Stimulated activated naive CD8-positive, alpha-beta T cell treated with anti-CD3 and anti-CD28 coated beads, Interleukin-15, Interleukin-2, amounts not matched to agents 100 ng/mL and 50 ng/mL, for 24 hours (primary cell): Measurements from ENCODE around the gene DYNC1H1.

Experiments
- H3K27ac Mint-ChIP-seq: one replicate; pipeline ENCODE4 v1.8.0; 2021; ENCODE audit warnings: mild to moderate bottlenecking, mixed read lengths
- H3K27me3 Mint-ChIP-seq: one replicate; pipeline ENCODE4 v1.8.0; 2021; ENCODE audit warnings: mixed read lengths
- H3K36me3 Mint-ChIP-seq: one replicate; pipeline ENCODE4 v1.8.0; 2021; ENCODE audit warnings: low read depth, mixed read lengths
- H3K4me1 Mint-ChIP-seq: one replicate; pipeline ENCODE4 v1.8.0; 2021; ENCODE audit warnings: low read depth, mixed read lengths
- H3K4me3 Mint-ChIP-seq: one replicate; pipeline ENCODE4 v1.8.0; 2021; ENCODE audit warnings: mild to moderate bottlenecking, mixed read lengths
- H3K9me3 Mint-ChIP-seq: one replicate; pipeline ENCODE4 v1.8.0; 2021; ENCODE audit warnings: mixed read lengths

Gene DYNC1H1

DNA sequence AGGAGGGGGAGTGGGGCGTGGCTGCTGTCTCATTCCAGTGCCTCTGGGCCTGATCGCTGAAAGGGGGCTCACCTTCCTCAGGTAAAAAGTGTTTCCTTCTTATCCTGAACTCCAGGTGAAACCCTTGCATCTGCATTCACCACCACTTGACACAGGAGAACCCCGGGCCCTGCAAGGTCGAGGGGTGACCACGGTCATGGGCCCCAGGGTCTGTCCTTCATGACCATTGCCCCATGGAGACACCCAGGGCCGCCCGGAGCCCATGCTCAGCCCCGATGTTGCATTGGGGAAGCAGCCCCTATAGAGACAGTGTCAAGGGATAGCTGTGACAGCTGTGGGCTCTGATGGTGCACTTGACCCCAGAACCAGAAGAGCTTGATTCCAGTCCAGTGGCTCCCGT lies 34.4 kb upstream of the DYNC1H1 start:
- Mint-ChIP-seq H3K4me1 (peaks cover 6% of the 10 kb centered on the region), H3K27ac (no peak overlapping the region), H3K9me3 (no peaks in the 10 kb centered on the region), H3K4me3 (no peak overlapping the region), H3K27me3 (no peaks in the 10 kb centered on the region), H3K36me3 (peaks cover 8% of the 10 kb centered on the region)

DNA sequence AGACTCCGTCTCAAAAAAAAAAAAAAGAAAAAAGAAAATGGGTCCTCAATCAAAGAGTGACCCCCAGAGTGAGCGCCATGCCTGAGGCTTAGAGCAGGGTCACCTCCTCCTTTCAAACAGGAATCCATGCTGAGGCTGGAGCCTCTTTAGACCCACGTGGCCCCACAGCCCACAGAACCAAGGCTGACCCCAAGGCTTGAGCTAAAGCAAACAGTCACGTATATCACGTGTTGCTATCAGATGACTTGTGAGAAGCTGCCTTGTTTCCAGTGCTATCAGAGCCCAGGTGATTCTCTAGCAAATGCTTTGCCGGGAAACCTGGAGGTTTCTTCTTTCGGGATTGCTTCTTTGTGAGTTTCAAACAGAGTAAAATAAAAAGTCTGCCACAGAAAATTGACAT lies 31.7 kb upstream of the DYNC1H1 start:
- Mint-ChIP-seq H3K9me3 (no peaks in the 10 kb centered on the region), H3K4me1 (peaks cover 6% of the 10 kb centered on the region), H3K27ac (no peak overlapping the region), H3K27me3 (no peaks in the 10 kb centered on the region), H3K4me3 (no peak overlapping the region), H3K36me3 (peaks cover 8% of the 10 kb centered on the region)

DNA sequence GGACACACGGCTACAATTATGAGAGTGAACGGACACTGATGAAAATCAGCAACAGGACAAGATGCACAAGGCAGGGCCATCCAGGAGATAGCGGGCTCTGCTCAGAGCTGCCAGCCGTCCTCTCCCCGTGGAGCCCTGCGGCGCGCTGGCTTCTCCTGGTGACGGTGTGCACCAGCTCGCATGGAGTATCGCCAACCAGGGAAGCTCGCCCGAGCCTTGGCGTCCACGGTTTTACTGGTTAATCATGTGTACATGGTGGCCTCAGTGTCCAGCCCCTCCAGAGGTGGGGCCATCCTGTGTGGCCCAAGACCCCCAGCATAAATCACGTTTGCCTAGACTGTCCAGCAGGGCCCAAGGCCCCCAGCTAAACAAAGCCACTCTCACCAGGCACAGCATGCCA lies 31.2 kb upstream of the DYNC1H1 start:
- H3K27ac Mint-ChIP-seq: no peak overlapping the region
- H3K4me1 Mint-ChIP-seq: peaks cover 3% of the 10 kb centered on the region
- H3K27me3 Mint-ChIP-seq: no peaks in the 10 kb centered on the region
- H3K36me3 Mint-ChIP-seq: peaks cover 6% of the 10 kb centered on the region
- no peak overlapping the region for H3K4me3 Mint-ChIP-seq
- H3K9me3 Mint-ChIP-seq: no peaks in the 10 kb centered on the region

DNA sequence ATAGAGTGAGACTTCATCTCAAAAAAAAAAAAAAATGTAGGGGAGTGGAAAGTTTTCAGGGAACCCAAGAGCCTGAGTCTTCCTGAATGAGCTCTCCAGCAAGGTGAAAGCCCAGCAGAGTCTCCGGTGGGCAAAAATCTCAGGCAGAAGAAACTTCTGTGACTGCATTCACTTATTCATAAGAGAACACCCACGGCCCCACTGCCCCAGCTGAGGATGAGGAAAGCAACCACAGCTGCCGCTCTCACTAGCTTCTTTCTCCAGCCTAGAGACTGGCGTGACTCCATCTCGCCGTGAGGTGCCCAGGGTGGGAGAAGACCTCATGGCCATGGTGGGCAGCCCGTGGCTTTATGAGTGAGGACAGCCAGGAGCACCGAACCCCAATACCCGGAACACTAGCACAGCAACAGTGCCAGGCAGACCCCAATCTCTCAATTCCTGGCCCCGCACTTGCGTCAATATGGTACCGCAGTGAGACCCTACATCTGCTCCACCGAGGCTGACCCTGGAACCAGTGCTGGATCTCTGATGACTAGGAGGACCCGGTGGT lies 29.7 kb upstream of the DYNC1H1 start:
- Mint-ChIP-seq H3K9me3 (no peaks in the 10 kb centered on the region), H3K4me3 (no peak overlapping the region)

DNA sequence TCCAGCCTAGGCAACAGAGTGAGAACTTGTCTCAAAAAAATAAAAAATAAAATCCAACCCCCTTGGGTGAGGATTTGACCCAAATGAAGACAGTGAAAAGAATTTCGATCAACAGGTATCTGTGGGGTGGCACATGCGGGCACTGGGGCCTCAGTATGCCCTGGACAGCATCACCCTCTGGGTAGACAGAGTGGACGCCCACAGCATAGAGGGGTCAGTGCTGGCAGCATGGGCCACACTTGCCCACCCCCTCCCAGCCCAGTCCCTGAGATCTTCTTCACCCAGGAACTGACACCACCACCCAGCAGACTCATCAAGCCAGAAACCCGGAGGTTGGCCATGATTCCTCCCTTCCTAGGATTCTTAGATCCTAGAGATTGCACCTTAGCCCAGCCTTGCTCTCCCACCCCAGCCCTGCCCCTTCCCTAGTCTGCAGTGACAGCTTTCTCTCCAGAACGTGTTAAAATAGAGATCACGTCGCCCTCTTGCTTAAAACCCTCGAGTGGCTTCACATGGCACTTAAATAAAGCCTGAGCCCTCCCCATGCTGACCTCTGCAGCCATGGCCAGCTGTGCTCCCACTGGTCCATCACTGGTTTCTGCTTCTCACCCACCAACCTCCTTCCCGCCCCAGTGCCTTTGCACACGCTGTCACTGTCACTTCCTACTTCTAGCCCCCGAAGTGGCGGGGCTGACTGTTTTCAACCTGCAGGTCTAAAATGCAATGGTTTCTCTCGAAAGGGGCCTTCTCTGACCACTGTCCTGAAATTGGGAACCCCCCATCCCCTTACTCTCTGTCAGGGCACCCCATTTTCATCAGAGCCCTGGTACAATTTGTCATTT lies 26.2 kb upstream of the DYNC1H1 start:
- Mint-ChIP-seq H3K27ac (no peak overlapping the region), H3K36me3 (no peaks in the 10 kb centered on the region), H3K27me3 (peaks cover 25% of the 10 kb centered on the region), H3K4me3 (no peak overlapping the region), H3K4me1 (no peaks in the 10 kb centered on the region), H3K9me3 (no peaks in the 10 kb centered on the region)

More for the DNA sequence above, 29.7 kb upstream of the DYNC1H1 start:
- Mint-ChIP-seq H3K4me1 (no peaks in the 10 kb centered on the region), H3K27ac (no peak overlapping the region), H3K27me3 (peaks cover 6% of the 10 kb centered on the region), H3K36me3 (no peaks in the 10 kb centered on the region)

DNA sequence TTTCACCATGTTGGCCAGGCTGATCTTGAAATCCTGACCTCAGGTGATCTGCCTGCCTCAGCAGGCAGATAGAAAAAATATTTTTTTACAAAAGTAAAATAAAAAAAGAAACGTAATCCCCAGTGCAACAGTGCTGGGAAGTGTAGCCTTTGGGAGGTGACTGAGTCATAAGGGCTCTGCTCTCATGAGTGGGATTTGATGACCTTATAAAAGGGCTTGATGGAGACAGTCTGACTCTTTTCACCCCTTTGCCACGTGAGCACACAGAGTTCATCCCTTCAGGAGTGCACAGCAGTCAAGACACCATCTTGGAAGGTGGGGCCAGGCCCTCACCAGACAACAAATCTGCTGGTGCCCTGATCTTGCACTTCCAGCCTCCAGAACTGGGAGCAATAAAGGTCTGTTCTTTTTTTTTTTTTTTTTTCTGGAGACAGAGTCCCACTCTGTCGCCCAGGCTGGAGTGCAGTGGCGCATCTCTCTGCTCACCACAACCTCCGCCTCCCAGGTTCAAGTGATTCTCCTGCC lies 24.7 kb upstream of the DYNC1H1 start:
- H3K36me3 Mint-ChIP-seq: no peaks in the 10 kb centered on the region
- no peak overlapping the region for H3K27ac Mint-ChIP-seq
- no peak overlapping the region for H3K4me3 Mint-ChIP-seq
- H3K27me3 Mint-ChIP-seq: peaks cover 36% of the 10 kb centered on the region
- no peaks in the 10 kb centered on the region for H3K4me1 Mint-ChIP-seq
- no peaks in the 10 kb centered on the region for H3K9me3 Mint-ChIP-seq

DNA sequence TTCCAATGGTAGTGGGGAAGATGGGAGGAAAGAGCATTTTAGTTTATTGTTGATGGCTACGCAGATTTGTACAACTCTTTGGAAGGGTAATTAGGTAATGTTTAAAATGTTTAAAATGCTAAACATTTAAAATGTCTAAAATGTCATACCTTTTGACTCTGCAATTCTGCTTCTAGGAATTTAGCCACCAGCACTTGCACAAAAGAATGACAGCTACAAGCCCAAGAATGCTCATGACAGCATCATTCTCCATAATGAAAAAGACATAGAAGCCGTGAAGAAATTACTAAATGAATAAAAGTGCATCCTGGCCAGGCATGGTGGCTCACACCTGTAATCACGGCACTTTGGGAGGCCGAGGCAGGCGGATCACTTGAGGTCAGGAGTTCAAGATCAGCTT lies 19.9 kb upstream of the DYNC1H1 start:
- H3K4me3 Mint-ChIP-seq: no peak overlapping the region
- no peak overlapping the region for H3K27ac Mint-ChIP-seq
- H3K9me3 Mint-ChIP-seq: no peaks in the 10 kb centered on the region
- peaks cover 46% of the 10 kb centered on the region for H3K27me3 Mint-ChIP-seq
- no peaks in the 10 kb centered on the region for H3K36me3 Mint-ChIP-seq
- H3K4me1 Mint-ChIP-seq: peaks cover 17% of the 10 kb centered on the region

DNA sequence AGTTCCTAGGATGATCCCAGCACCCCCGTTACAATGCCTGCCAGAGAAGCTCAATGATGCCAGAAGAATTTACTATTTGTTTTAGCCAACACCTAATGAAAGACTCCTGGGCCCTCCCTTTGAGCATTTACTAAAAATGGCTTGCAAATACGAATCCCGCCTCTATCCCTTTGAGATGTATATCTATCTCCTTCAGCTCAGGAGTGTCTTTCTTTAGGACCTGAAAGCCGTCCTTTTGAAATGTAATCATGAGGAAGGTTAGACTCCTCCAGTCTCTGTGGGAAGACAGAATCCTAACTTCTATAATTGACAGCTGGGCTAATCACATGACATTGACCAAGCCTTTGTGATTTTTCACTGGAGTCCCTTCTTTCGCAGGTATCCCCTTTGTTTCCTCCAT lies 19.2 kb upstream of the DYNC1H1 start:
- Mint-ChIP-seq H3K4me1 (peaks cover 18% of the 10 kb centered on the region), H3K4me3 (no peak overlapping the region), H3K27ac (peak overlapping the region; percentile 31), H3K9me3 (no peaks in the 10 kb centered on the region), H3K36me3 (no peaks in the 10 kb centered on the region), H3K27me3 (peaks cover 45% of the 10 kb centered on the region)

DNA sequence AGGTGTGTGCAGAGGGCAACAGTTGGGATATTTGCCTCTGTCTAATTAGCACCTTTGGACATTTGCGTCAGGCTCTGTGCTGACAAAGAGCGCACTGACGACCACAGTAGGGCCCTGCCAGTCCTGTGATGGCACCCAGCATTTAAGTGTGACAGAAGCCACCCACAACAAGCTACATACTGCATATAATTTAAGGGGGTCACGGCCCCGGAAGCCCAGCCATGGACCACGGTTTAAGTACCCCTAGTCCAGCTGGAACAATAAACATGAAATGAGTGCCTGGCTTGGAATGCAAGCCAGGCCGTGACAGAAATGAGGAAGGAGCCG lies 16.8 kb upstream of the DYNC1H1 start:
- no peaks in the 10 kb centered on the region for H3K9me3 Mint-ChIP-seq
- peaks cover 18% of the 10 kb centered on the region for H3K4me1 Mint-ChIP-seq
- peak overlapping the region; percentile 91 for H3K27ac Mint-ChIP-seq
- peak overlapping the region; percentile 90 for H3K4me3 Mint-ChIP-seq
- H3K36me3 Mint-ChIP-seq: no peaks in the 10 kb centered on the region
- peaks cover 30% of the 10 kb centered on the region for H3K27me3 Mint-ChIP-seq

DNA sequence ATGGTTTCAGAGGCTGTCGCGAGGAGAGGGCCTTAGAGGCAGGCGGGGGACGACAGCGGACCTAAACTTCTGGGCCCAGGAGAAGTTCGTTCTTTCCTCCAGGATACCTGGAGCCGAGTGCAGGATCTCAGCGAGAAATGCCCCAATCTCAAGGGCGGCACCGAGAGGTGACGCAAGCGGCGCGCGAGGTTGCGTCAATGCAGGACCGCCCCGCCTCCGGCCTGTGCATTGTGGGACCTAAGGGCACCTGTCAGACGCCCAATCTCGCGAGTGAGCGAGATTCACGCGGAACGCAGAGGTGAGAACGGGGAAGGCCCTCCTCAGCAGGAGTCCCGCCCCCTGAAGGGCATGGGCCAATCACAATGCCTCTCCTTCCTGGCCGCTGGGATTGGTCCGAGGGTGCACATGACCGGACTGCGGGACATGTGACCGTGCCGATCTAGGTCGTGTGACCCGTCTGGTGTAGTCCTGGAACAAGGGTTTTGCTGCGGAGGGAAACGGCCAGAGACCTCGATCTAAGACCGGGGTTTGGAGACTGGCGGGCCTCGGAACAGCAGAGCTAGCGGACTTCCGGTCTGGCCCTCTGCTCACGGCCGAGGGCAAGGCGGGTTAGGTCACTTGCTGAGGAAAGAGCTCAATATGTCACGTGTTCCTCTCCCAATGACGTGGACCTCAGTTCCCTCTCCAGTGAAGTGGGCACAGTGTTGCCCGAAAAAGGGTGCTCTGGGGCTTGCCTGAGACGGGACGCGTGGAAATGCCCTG lies 16.3 kb upstream of the DYNC1H1 start:
- Mint-ChIP-seq H3K4me1 (peaks cover 18% of the 10 kb centered on the region), H3K4me3 (peak overlapping the region; percentile 90), H3K36me3 (no peaks in the 10 kb centered on the region), H3K9me3 (no peaks in the 10 kb centered on the region), H3K27me3 (peaks cover 26% of the 10 kb centered on the region), H3K27ac (peak overlapping the region; percentile 91)

DNA sequence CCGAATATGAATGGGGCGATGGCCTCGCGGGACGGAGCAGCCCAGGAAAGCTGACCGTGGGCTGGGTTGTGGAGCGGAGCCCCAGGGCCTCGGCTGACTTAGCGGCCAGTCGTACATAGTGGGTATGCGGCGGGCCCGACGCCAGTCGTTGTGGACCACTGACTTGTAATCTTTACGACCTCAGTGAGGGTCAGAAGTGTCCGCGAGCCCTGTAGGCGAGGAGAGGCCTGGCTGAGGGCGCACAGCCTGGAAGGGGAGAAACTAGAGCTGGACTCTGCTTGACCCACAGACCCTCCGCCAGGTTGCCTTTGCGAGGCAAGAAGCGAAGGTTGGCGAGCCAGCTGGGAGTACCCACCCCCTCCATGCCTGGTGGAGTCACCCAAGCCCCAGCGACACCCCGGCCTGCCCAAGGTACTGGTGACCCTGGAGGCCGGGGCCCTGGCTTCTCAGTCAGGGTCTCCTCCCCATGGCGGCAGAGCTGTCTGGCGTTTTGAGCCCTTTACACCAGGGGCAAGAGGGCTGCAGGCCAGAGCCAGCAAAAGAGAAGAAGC lies 15.6 kb upstream of the DYNC1H1 start:
- Mint-ChIP-seq H3K4me1 (peaks cover 18% of the 10 kb centered on the region), H3K27ac (peak overlapping the region; percentile 91), H3K4me3 (peak overlapping the region; percentile 90), H3K27me3 (peaks cover 23% of the 10 kb centered on the region), H3K9me3 (no peaks in the 10 kb centered on the region), H3K36me3 (no peaks in the 10 kb centered on the region)

DNA sequence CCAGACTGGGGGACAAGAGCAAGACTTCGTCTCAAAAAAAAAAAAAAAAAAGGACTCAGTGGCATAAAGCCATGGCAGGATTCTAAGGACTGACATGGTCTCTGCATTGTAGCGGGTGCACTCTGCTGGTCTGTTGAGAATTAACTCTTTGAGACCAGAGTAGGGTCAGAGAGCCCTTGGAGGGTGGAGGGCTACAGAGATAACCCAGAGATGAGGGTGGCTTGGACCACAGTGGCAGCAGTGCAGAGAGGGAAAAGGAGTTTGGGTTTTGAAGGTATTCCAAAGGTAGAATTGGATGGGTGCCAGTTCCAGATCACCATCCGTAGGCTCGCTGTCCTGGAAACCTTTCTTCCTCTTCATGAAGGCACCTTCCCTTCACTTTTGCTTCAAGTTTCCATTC lies 14.3 kb upstream of the DYNC1H1 start:
- H3K36me3 Mint-ChIP-seq: no peaks in the 10 kb centered on the region
- peaks cover 12% of the 10 kb centered on the region for H3K27me3 Mint-ChIP-seq
- no peaks in the 10 kb centered on the region for H3K9me3 Mint-ChIP-seq
- peaks cover 18% of the 10 kb centered on the region for H3K4me1 Mint-ChIP-seq
- H3K27ac Mint-ChIP-seq: no peak overlapping the region
- no peak overlapping the region for H3K4me3 Mint-ChIP-seq

DNA sequence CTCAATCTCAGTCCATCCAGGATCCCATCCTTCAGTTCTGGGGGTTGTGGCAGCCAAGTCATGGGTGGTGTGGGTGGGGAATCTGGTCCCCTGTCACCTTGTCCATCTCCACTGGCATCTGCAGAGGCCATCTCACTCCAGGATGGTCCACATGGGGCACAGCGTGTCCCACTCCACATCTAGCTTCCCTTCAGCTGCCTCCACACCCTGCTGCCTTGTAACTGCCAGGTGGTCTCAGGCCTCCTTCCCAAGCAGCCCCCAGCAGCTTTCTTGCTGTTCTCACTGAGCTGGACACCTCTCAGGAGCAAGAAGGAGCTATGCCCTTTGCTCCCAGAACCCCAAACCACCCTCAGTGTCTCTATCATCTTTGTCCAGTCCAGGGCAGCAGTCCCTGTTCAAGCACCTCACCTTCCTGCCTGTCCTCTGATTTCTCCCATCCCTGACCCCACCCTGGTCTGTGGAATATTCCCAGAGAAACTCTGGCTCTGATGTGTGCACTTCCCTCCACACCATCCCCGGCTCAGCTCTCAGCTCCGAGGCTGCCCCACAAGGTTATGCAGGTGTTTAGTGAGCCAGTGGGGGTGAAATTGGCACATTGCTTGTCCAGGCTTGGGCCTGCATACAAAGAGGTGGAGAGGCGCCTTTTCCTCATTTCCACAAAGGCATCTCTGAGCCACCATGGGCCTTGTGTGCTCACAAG lies 13.7 kb upstream of the DYNC1H1 start:
- Mint-ChIP-seq H3K4me1 (peaks cover 18% of the 10 kb centered on the region), H3K27me3 (peaks cover 7% of the 10 kb centered on the region), H3K9me3 (no peaks in the 10 kb centered on the region), H3K4me3 (no peak overlapping the region), H3K36me3 (no peaks in the 10 kb centered on the region), H3K27ac (peak overlapping the region; percentile 61)

DNA sequence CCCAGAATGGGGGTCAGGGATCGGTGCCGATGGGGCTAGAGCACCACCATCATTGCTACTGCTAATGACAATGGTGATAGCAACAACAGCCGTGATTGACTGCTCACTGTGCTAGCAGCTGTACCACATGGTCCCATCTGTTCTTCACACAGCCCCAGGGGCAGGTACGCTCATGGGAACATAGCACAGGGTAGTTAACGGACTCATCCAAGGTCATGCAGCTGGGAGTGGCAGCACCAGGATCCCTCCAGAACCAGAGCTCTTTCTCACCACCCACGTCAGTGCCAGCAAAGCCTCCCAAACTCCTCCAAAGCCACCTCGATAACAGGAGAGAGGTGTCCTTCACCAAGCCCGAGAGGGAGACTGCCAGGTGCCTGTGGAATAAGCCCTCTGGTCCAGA lies 11.2 kb upstream of the DYNC1H1 start:
- Mint-ChIP-seq H3K4me3 (no peak overlapping the region), H3K4me1 (peaks cover 12% of the 10 kb centered on the region), H3K36me3 (no peaks in the 10 kb centered on the region), H3K27me3 (no peaks in the 10 kb centered on the region), H3K9me3 (no peaks in the 10 kb centered on the region), H3K27ac (no peak overlapping the region)
